ENCODE results near the gene PDE4D.

Gene PDE4D

GRCh38 chr5:59715228-59715627 is 178.3 kb downstream of the PDE4D start:
- Histone ChIP-seq H3K27me3 (ENCODE audit: insufficient read depth, poor library complexity, severe bottlenecking) (no peaks in the 10 kb centered on the region), H3K27ac (replicated peaks) (no peak overlapping the region), H3K4me3 (replicated peaks; ENCODE audit: insufficient read depth, low read length) (no peak overlapping the region)
- TF ChIP-seq POLR2AphosphoS5 (IDR thresholded peaks at IDR 0.05; ENCODE audit: low read depth), result no peak
- no peak for TF ChIP-seq GABPA (IDR thresholded peaks at IDR 0.05; ENCODE audit: low read depth)
- TF ChIP-seq REST (IDR thresholded peaks at IDR 0.05; ENCODE audit: insufficient replicate concordance, low read depth), result no peak
- TF ChIP-seq SPI1 (IDR thresholded peaks at IDR 0.05; ENCODE audit: borderline replicate concordance, low read depth), result no peak
- TF ChIP-seq CTCF (IDR thresholded peaks at IDR 0.05; ENCODE audit: insufficient read depth, low read length), result no peak
- DNase-seq (ENCODE audit: low read depth in 1 of 2, low spot score in 1 of 2), result no peak

- TF ChIP-seq GABPA (IDR thresholded peaks at IDR 0.05; ENCODE audit: low read depth) (no peak), POLR2AphosphoS5 (IDR thresholded peaks at IDR 0.05; ENCODE audit: low read depth) (no peak), SPI1 (IDR thresholded peaks at IDR 0.05; ENCODE audit: borderline replicate concordance, low read depth) (no peak)
- Histone ChIP-seq H3K27ac (replicated peaks) (no peak overlapping the region), H3K4me3 (replicated peaks; ENCODE audit: insufficient read depth, low read length) (no peak overlapping the region), H3K27me3 (ENCODE audit: insufficient read depth, poor library complexity, severe bottlenecking) (no peaks in the 10 kb centered on the region)
- no peak for DNase-seq (ENCODE audit: low read depth in 1 of 2, low spot score in 1 of 2)
These were observed 180.1 kb downstream of the PDE4D start for GRCh38 chr5:59713498-59713844.

- Histone ChIP-seq H3K4me3 (replicated peaks; ENCODE audit: insufficient read depth, low read length) (no peak overlapping the region), H3K27me3 (ENCODE audit: insufficient read depth, poor library complexity, severe bottlenecking) (no peaks in the 10 kb centered on the region), H3K27ac (replicated peaks) (no peak overlapping the region)
- DNase-seq (ENCODE audit: low read depth in 1 of 2, low spot score in 1 of 2), result no peak
- TF ChIP-seq SPI1 (IDR thresholded peaks at IDR 0.05; ENCODE audit: borderline replicate concordance, low read depth), result no peak
- no peak for TF ChIP-seq GABPA (IDR thresholded peaks at IDR 0.05; ENCODE audit: low read depth)
- TF ChIP-seq POLR2AphosphoS5 (IDR thresholded peaks at IDR 0.05; ENCODE audit: low read depth), result no peak
These were observed 180.6 kb downstream of the PDE4D start for GRCh38 chr5:59712836-59713497.

- no peak overlapping the region for H3K4me3 ChIP-seq (replicated peaks; ENCODE audit: insufficient read depth, low read length)
- no peak overlapping the region for H3K27ac ChIP-seq (replicated peaks)
- TF ChIP-seq REST (IDR thresholded peaks at IDR 0.05; ENCODE audit: insufficient replicate concordance, low read depth), result no peak
- TF ChIP-seq CTCF (IDR thresholded peaks at IDR 0.05; ENCODE audit: insufficient read depth, low read length), result no peak
- no peak for TF ChIP-seq POLR2AphosphoS5 (IDR thresholded peaks at IDR 0.05; ENCODE audit: low read depth)
- TF ChIP-seq GABPA (IDR thresholded peaks at IDR 0.05; ENCODE audit: low read depth), result no peak
- TF ChIP-seq SPI1 (IDR thresholded peaks at IDR 0.05; ENCODE audit: borderline replicate concordance, low read depth), result no peak
- no peaks in the 10 kb centered on the region for H3K27me3 ChIP-seq (ENCODE audit: insufficient read depth, poor library complexity, severe bottlenecking)
- DNase-seq (ENCODE audit: low read depth in 1 of 2, low spot score in 1 of 2), result no peak
These were observed 182.2 kb downstream of the PDE4D start for GRCh38 chr5:59711310-59711709.

GRCh38 chr5:59709846-59710245 is 183.7 kb downstream of the PDE4D start:
- Histone ChIP-seq H3K27me3 (ENCODE audit: insufficient read depth, poor library complexity, severe bottlenecking) (no peaks in the 10 kb centered on the region), H3K4me3 (replicated peaks; ENCODE audit: insufficient read depth, low read length) (no peak overlapping the region), H3K27ac (replicated peaks) (no peak overlapping the region)
- no peak for TF ChIP-seq GABPA (IDR thresholded peaks at IDR 0.05; ENCODE audit: low read depth)
- no peak for TF ChIP-seq REST (IDR thresholded peaks at IDR 0.05; ENCODE audit: insufficient replicate concordance, low read depth)
- no peak for TF ChIP-seq CTCF (IDR thresholded peaks at IDR 0.05; ENCODE audit: insufficient read depth, low read length)
- TF ChIP-seq SPI1 (IDR thresholded peaks at IDR 0.05; ENCODE audit: borderline replicate concordance, low read depth), result no peak
- TF ChIP-seq POLR2AphosphoS5 (IDR thresholded peaks at IDR 0.05; ENCODE audit: low read depth), result no peak
- no peak for DNase-seq (ENCODE audit: low read depth in 1 of 2, low spot score in 1 of 2)
